Endometrial microvascular endothelial cells (primary cell): ENCODE data around the gene HASPIN. TPM values are rescaled to one million over a fixed set of nuclear protein-coding genes. Genes with fewer than 3 reads are reported as not detected.
"Not testable (repeated sequence)": the region's sequence is repeated elsewhere in the genome, so short reads cannot be mapped to it uniquely, and the experiment has no call there.

Experiments
- in situ Hi-C: cut with HindIII; loops from 2 replicates; pipeline ENCODE4 v1.10.0; 2017; ENCODE audit warnings: low sequenced_read_pairs, low pct_unique_long_range_greater_than_20kb; ENCODE audit errors: inconsistent ontology term
- total RNA-seq: library from RNA; depleted of rRNA; stranded (reverse); fragments of >200 nt; gene quantifications from one replicate; pipeline ENCODE4 v1.2.3, GENCODE V29; 2015; ENCODE audit errors: inconsistent ontology term

HASPIN gene
- total RNA-seq, 1 donor from 2014 or later: 17.2 TPM

GRCh38 chr17:3729881-3730280 lies 6.2 kb downstream of the HASPIN start:
- in situ Hi-C loops: no loop called here

- in situ Hi-C loops: no loop called here
Observed at GRCh38 chr17:3730881-3731429, 7.3 kb downstream of the HASPIN start.

- in situ Hi-C loops: no loop called here
Observed at GRCh38 chr17:3732210-3732621, 8.5 kb downstream of the HASPIN start.

GRCh38 chr17:3734911-3735276 lies 11.2 kb downstream of the HASPIN start:
- in situ Hi-C loops: not testable (repeated sequence)

GRCh38 chr17:3735515-3735914 lies 11.8 kb downstream of the HASPIN start:
- in situ Hi-C loops: no loop called here

- in situ Hi-C loops: no loop called here
Observed at GRCh38 chr17:3738562-3739295, 15.0 kb downstream of the HASPIN start.

- in situ Hi-C loops: no loop called here
Observed at GRCh38 chr17:3739422-3740124, 15.9 kb downstream of the HASPIN start.

- in situ Hi-C loops: no loop called here
Observed at GRCh38 chr17:3740611-3741073, 16.9 kb downstream of the HASPIN start.

- in situ Hi-C loops: no loop called here
Observed at GRCh38 chr17:3744014-3744413, 20.3 kb downstream of the HASPIN start.

- in situ Hi-C loops: no loop called here
Observed at GRCh38 chr17:3745071-3745470, 21.4 kb downstream of the HASPIN start.

- in situ Hi-C loops: no loop called here
Observed at GRCh38 chr17:3747805-3748204, 24.1 kb downstream of the HASPIN start.

GRCh38 chr17:3748576-3748975 lies 24.9 kb downstream of the HASPIN start:
- in situ Hi-C loops: no loop called here

- in situ Hi-C loops: no loop called here
Observed at GRCh38 chr17:3750296-3750695, 26.6 kb downstream of the HASPIN start.

GRCh38 chr17:3750926-3751325 lies 27.2 kb downstream of the HASPIN start:
- in situ Hi-C loops: no loop called here

GRCh38 chr17:3751836-3752235 lies 28.1 kb downstream of the HASPIN start:
- in situ Hi-C loops: no loop called here

GRCh38 chr17:3753624-3754023 lies 29.9 kb downstream of the HASPIN start:
- in situ Hi-C loops: no loop called here

- in situ Hi-C loops: no loop called here
Observed at GRCh38 chr17:3754066-3754457, 30.4 kb downstream of the HASPIN start.

GRCh38 chr17:3754458-3755334 lies 31.0 kb downstream of the HASPIN start:
- in situ Hi-C loops: no loop called here

- in situ Hi-C loops: no loop called here
Observed at GRCh38 chr17:3755335-3756030, 31.8 kb downstream of the HASPIN start.
